ENCODE measurements around the gene NKAPL. TPM values are rescaled to one million over a fixed set of nuclear protein-coding genes. Genes with fewer than 3 reads are reported as not detected.

The NKAPL gene
- total and polyA plus RNA-seq, 2 of the 8 experiments (the other 6 are each of a cell fraction or from before 2014, with no cell fraction given), result 0.08 TPM; not detected in 1

DNA sequence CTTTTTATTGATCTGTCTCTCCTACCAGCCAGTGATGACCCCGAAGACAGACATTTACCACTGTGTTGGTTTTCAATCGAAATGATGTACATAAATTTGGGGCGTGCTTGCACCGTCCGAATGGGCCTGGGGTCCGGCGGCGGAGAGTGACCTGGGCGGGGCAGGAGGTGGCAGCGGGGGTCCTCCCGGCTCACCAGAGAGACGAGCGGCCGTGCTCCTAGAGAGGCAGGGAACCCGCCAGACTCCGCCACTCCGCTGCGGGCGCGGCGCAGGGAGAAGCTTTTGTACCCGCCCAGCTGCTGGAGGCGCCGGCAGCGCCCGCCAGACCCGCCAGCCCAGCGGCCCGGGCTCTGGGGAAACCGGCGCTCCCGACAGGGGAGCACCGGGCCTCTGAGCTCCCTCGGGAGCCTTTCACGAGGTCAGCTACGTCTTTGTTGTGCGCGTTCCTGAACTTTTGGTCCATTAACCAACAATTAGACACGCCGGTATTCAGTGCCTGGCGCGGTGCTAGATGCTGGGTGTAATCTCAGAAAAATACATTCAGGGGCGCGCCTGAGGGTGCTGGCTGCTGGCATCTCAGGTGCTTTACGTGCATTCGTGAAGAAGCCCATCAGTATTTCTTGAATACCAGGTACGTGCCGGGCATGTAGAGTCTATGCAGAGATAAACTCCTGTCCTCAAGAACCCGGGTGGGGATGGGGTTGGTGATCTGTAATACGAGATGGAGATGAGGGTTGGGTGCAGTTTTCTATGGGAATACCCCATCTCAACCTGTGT lies 22.4 kb downstream of the NKAPL start, which contains the start of gene PGBD1 (continued):
- TF ChIP-seq KDM4A (IDR thresholded peaks at IDR 0.05; ENCODE audit: low read depth, low read length, severe bottlenecking), result peak; percentile 61
- no peak for TF ChIP-seq FOSL1 (IDR thresholded peaks at IDR 0.05; ENCODE audit: insufficient read depth, low read depth, low read length)
- TF ChIP-seq YY1 (IDR thresholded peaks at IDR 0.05; ENCODE audit: low read depth, low read length), result 0 out of 2 replicates have a peak, but pooled peaks have one; percentile 19
- TF ChIP-seq TCF12 (IDR thresholded peaks at IDR 0.05; ENCODE audit: low read depth, low read length), result no peak
- TF ChIP-seq SP2 (IDR thresholded peaks at IDR 0.05; ENCODE audit: low read length), result peak; percentile 87
- no peak for TF ChIP-seq EP300 (IDR thresholded peaks at IDR 0.05; ENCODE audit: borderline replicate concordance in 1 of 2, low read depth in 2 of 2, low read length in 2 of 2)
- TF ChIP-seq TEAD4 (IDR thresholded peaks at IDR 0.05; ENCODE audit: low read depth, low read length), result 0 out of 2 replicates have a peak, but pooled peaks have one; percentile 11
- TF ChIP-seq ASH2L (IDR thresholded peaks at IDR 0.05; ENCODE audit: low read length), result peak; percentile 78
- TF ChIP-seq PHF8 (conservative IDR thresholded peaks at IDR 0.05; ENCODE audit: low read depth, low read length), result peak; percentile 81
- TF ChIP-seq TAF7 (optimal IDR thresholded peaks at IDR 0.05; ENCODE audit: borderline replicate concordance, low read depth, low read length), result peak; percentile 82
- peak; percentile 88; the same call in 1 of the 2 replicates for TF ChIP-seq RBBP5 (IDR thresholded peaks at IDR 0.05; ENCODE audit: borderline replicate concordance, low read depth, low read length)
- TF ChIP-seq GABPA (IDR thresholded peaks at IDR 0.05; ENCODE audit: borderline replicate concordance, insufficient read depth, low read length), result peak; percentile 64; the same call in 1 of the 2 replicates
- TF ChIP-seq HDAC2 (IDR thresholded peaks at IDR 0.05; ENCODE audit: borderline replicate concordance in 1 of 2, low read depth in 2 of 2, low read length in 2 of 2), result 0 out of 4 replicates have a peak, but pooled peaks of 1 of the 2 experiments have one; percentile 77
- TF ChIP-seq POU5F1 (IDR thresholded peaks at IDR 0.05; ENCODE audit: low read depth, low read length), result no peak
- peak; percentile 60 to 83 for TF ChIP-seq POLR2A (IDR thresholded peaks at IDR 0.05; ENCODE audit: control extremely low read depth in 1 of 2, low read depth in 2 of 2, low read length in 2 of 2)
- TF ChIP-seq TBP (IDR thresholded peaks at IDR 0.05; ENCODE audit: low read depth, low read length), result peak; percentile 89
- TF ChIP-seq SP4 (IDR thresholded peaks at IDR 0.05; ENCODE audit: low read length), result no peak

Measured in H1 (cell line).